NCI-H2029 treated with DMSO at 0.1 percent for 48 hours (cell line): Measurements from ENCODE around the gene CDK8.

Experiments
- DNase-seq: peaks from one replicate; lab custom pipeline; 2025; lab: John Stamatoyannopoulos, UW

The CDK8 gene

GRCh38 chr13:26382835-26383234, 128.9 kb downstream of the CDK8 start:
- no peak for DNase-seq

DNA sequence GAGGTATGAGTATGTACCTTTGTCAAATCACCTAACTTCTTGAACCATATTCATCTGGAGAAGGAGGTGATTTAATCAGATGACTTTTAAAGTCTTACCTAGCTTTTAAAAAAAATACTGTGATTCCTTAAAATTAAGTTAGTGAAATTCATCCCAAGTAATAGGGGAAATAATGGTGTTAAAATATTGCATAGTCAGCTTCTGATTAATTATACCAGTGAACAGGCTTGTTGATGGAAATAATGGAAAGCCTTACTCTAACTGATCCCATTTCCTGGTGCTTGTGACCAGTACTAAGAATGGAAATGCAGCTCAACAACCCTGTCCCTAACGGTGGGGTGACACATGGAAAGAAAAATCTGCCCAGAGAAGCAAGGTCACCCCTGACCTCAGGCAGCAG, 130.7 kb downstream of the CDK8 start:
- no peak for DNase-seq

DNA sequence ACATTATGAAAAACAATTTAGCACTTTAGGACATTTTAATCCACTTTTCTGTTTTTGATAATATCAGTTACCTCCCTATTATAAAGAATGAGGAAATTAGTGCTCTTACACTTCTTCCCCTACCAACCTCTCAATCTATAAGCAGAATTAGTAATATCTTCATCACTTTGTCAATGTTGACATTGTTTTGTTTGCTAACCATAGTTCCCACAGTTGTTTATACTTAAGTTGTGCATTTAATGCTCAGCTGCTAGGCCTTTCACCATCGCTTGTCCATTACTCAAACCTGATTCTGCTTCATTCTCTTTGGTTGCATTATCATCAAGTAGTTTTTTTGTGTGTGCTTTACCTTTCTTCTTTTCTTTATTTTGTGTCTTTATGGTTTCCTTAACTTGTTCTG, 132.1 kb downstream of the CDK8 start:
- DNase-seq: no peak

GRCh38 chr13:26390203-26390602, 136.3 kb downstream of the CDK8 start:
- DNase-seq: no peak

- no peak for DNase-seq
Observed at GRCh38 chr13:26400545-26400944, 146.6 kb downstream of the CDK8 start.

- DNase-seq: no peak
Observed at GRCh38 chr13:26401069-26401468, 147.1 kb downstream of the CDK8 start.

DNA sequence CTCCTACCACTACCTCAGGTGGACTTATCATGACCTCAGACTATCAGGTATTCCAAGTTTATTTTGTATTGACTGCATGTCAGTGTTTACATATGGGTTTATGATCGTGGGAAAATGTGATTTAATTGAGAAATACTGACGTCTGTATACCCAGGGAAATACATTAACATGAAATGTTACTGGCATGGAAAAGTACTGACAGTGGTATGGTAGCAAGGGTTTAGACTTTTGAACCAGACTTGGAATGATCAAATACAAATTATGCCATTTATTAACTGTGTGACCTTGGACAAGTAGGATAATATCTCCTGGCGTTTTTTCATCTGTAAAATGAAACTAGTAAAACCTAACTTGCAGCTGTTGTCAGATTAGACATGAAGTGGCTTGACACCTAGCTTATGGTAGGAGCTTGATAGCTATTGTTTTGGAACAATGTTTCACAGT, 147.7 kb downstream of the CDK8 start:
- DNase-seq: no peak

- no peak for DNase-seq
Observed at GRCh38 chr13:26406791-26407190, 152.9 kb downstream of the CDK8 start.

GRCh38 chr13:26411206-26411605, 157.3 kb downstream of the CDK8 start:
- no peak for DNase-seq

- DNase-seq: no peak
Observed at GRCh38 chr13:26412263-26412662, 158.3 kb downstream of the CDK8 start.

DNA sequence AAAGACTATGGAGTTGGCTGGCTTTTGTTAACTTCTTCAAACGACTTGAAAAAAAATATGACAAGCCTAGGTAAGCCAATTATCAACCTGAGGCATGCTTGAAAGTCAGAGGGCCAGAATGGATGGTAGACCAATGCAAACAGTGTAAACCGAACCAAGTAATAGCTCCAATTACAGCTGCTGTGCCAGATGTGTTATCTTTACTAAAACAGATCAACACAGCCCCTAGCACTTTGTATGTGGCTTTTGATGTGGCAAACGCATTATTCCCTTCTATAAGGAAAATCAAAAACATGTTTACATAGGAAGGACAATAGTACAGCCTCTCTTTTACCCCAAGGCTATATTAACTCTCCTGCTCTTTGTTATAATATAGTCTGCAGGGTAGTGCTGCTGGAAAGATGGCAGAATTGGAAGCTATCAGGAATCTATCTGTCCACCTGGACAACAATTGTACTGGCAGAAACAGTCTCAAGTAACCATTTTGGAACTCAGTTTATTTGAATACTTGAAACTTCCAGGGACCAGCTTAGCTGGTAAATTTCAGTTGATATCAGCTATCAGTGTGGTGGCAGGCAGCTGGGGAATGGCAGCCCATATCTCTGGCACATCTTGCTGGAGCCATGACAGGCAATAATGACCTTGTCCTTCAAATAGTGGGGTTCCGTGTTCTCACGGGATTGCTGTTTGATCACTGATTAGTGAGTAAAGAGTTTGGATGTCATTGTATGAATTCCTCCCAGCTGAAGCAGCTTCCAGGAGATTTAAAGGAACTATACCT, 159.2 kb downstream of the CDK8 start:
- DNase-seq: no peak

DNA sequence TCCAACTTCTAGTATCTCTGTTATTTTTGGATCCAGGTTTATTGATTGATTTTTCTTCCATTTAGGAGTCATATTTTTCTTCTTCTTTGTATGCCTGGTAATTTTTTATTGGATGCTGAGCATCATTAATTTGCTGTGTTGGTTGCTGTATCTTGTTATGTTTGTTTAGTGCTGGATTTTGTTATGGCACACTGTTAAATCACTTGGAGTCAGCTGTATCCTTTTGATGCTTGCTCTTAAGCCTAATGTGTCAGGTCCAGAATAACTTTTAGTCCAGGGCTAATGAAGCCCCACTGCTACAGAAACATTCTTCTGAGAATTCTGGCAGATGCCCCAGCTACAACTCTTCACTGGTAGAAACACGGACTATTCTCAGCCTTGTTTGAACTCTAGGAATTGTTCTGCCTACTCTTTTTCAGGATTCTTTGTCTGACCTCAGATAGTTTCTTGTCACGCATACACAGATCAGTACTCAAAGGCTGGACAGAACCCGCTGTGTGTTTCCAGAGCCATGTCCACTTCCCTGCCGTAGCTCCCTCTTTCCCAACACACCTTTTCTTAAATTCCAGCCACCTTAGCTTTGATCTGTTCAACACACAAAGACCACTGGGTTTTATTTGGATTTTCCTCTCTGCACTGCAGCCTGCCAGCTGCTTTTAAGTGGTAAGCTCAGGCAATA, 166.5 kb downstream of the CDK8 start:
- DNase-seq: no peak

DNA sequence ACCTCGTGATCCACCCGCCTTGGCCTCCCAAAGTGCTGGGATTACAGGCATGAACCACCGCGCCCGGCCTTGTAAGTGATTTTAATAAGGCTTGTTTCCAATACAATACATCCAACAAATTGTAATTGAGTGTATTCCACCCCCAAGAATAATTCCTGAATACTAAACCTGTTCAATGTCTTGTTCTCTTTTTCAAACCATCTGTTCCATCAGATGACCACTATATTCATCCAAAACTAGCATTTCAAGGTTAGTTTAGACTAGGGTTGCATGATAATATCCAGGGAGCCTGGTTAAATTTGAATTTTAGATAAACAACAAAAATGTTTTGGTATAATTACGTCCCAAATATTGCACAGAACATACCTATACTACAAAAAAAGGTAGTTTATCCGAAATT, 168.1 kb downstream of the CDK8 start:
- DNase-seq: no peak

GRCh38 chr13:26423629-26424028, 169.7 kb downstream of the CDK8 start:
- no peak for DNase-seq

GRCh38 chr13:26424181-26424580, 170.3 kb downstream of the CDK8 start:
- DNase-seq: no peak

GRCh38 chr13:26425443-26426358, 171.8 kb downstream of the CDK8 start:
- peak; percentile 54 for DNase-seq

DNA sequence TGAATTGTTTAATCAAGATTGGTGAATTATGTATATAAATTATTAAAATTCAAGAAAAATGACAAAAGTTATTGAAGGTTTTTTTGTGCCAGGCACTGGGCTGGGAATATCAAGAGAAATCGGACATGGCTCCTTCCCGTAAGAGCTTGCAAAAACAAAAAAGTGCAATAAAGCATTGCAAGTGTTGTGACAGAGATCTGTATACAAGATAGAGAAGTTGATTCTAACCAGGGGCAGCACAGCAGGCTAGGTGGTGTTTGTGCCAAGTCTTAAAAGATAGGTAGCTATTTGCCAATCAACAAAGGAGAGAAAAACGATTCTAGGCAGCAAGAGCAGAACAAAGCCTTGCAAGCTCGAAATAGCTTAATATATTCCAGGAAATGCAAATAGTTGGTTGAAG, 179.8 kb downstream of the CDK8 start:
- no peak for DNase-seq

GRCh38 chr13:26435171-26435570, 181.2 kb downstream of the CDK8 start:
- no peak for DNase-seq

DNA sequence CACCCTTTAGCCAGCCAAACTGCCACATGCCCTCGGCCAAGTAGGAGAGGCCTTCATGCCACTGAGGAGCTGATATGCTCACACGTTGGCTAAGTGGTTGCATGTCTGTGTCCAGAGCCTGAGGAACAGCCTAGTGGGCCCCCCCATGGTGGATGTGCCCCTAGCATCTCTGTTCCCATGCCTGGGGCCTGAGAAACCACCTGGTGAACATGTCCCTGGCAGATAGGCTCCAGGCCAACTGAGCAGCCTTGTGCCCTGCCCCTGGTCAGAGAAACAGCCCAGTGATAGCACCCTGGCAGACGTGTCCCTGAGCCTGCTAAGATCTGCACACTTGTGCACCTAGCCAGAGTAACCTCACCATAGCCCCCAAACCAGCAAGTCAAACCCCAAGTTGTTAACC, 181.7 kb downstream of the CDK8 start:
- no peak for DNase-seq

DNA sequence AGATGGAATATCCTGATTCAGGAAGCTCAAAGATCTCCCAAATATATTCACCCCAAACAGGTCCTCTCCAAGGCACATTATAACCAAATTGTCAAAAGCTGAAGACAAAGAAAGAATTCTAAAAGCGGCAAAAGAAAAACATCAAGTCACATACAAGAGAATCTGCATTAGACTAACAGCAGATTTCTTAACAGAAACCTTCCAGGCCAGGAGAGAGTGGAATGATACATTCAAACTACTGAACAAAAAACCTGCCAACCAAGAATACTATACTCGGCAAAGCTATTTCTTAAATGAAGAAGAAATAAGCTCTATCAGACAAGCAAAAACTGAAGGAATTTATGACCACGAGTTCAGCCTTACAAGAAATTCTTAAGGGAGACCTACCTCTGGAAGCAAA, 183.0 kb downstream of the CDK8 start:
- no peak for DNase-seq

DNA sequence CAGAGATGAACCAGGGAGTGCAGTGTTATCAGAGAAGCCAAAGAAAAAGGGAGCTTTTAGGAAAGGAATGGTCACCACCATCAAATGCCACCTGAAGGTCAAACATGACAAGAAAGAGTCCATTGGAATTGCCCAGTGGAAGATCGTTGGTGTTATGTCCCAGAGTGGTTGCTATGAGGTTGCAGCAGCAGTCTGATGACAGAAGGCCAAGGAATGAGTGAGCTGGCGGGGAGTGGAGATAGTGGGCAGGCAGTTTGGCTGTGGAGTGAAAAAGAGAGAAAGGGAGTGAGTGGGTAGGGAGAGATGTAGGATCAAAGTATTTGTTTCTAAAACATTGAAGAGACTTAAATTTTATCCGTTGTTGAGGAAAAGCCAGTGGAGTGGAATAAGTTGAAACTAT, 186.2 kb downstream of the CDK8 start:
- DNase-seq: no peak

DNA sequence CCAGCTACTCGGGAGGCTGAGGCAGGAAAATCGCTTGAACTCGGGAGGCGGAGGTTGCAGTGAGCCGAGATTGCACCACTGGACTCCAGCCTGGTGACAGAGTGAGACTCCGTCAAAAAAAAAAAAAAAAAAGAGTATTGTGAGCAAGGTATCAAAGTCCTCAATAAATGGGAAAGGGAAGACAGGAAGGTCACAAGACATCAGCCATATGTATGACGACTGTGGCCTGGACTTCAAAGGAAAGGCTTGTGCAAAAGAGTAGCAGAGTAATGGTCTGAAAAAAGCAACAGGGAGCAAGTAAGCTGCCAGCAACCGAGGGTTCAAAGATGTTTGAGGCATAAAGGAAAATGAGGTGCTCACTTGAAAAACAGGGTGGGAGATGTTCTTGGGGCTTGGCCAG, 187.5 kb downstream of the CDK8 start:
- no peak for DNase-seq

DNA sequence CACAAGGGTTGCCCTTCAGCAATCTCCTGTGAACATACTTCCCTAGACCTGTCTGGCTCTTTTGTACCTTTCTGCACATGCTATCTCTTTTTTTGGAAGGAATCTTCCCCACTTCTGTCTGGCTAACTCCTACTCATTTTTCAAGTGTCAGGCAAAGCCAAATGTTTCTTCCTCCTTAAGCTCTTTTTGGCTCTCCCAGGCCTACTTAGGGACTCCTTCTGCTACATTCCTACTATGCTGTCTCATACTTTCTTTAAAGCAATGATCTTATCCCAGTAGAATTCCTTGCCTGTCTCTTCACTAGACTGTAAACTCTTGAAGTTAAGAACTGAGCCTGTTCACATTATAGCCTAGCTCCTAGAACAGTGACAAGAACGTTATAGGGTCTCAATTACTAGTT, 188.6 kb downstream of the CDK8 start:
- DNase-seq: no peak
